Prostate gland (tissue), 2 donors: ENCODE results near the gene REEP2.

Experiments
- POLR2A ChIP-seq: fragments of 450-650 bp; IDR thresholded peaks from one replicate; pipeline ENCODE4 v1.6.1; 2016; ENCODE audit warnings: antibody characterized with exemption, mild to moderate bottlenecking
- TF ChIP-seq, protein P1 (sequence below), 4 experiments: fragments of 200-600 bp in 2 of 4; fragments of 450-650 bp in 2 of 4; sonication (generic) in 2 of 4; IDR thresholded peaks; 1 replicate in 3 of 4; 2 replicates in 1 of 4; pipeline ENCODE4 v1.5.1; 2016 to 2019; ENCODE audit warnings: antibody characterized with exemption in 4 of 4, mild to moderate bottlenecking in 2 of 4, moderate library complexity in 2 of 4

DNA sequence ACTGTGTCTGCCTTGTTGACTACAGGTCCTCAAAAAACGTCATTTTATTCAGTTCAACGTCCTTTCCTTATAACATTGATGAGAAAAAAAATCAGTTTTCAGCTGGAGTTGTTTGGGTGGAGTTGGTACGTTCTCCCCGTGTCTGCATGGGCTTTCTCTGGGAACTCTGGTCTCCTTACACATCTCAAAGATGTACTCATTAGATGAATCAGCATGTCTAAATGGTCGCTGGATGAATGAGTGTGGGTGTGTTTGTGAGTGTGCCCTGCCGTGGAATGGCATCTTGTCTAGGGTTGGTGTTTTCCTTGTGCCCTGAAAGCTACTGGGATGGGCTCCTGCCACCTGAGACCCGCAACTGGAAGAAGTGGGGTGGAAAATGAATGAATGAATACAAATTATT lies 56.5 kb downstream of the REEP2 start:
- TF ChIP-seq, protein P1, sequence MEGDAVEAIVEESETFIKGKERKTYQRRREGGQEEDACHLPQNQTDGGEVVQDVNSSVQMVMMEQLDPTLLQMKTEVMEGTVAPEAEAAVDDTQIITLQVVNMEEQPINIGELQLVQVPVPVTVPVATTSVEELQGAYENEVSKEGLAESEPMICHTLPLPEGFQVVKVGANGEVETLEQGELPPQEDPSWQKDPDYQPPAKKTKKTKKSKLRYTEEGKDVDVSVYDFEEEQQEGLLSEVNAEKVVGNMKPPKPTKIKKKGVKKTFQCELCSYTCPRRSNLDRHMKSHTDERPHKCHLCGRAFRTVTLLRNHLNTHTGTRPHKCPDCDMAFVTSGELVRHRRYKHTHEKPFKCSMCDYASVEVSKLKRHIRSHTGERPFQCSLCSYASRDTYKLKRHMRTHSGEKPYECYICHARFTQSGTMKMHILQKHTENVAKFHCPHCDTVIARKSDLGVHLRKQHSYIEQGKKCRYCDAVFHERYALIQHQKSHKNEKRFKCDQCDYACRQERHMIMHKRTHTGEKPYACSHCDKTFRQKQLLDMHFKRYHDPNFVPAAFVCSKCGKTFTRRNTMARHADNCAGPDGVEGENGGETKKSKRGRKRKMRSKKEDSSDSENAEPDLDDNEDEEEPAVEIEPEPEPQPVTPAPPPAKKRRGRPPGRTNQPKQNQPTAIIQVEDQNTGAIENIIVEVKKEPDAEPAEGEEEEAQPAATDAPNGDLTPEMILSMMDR (IDR thresholded peaks at IDR 0.05) = no peak
- no peak for TF ChIP-seq POLR2A
